GM18508 (cell line): Measurements from ENCODE around the gene NABP1.

ENCODE experiments used
- ATAC-seq: cut with Tn5 transposase; IDR thresholded peaks from one replicate; pipeline ENCODE4 v1.9.1; 2021; ENCODE audit warnings: moderate number of reproducible peaks; ENCODE audit not compliant: insufficient read depth, unreplicated experiment

NABP1 gene

GRCh38 chr2:191646163-191646902 lies 31.6 kb upstream of the NABP1 start:
- no peak for ATAC-seq

- ATAC-seq = no peak
These were observed 28.4 kb upstream of the NABP1 start for GRCh38 chr2:191649519-191649918.

GRCh38 chr2:191650896-191651773 lies 26.8 kb upstream of the NABP1 start:
- ATAC-seq = peak; percentile 97

- ATAC-seq = no peak
These were observed 24.1 kb upstream of the NABP1 start for GRCh38 chr2:191653667-191654391.

- no peak for ATAC-seq
These were observed 21.5 kb upstream of the NABP1 start for GRCh38 chr2:191656391-191656790.

GRCh38 chr2:191656792-191657191 lies 21.1 kb upstream of the NABP1 start:
- no peak for ATAC-seq

- no peak for ATAC-seq
These were observed 20.0 kb upstream of the NABP1 start for GRCh38 chr2:191657977-191658376.

- ATAC-seq = no peak
These were observed 18.7 kb upstream of the NABP1 start for GRCh38 chr2:191659198-191659597.

GRCh38 chr2:191660575-191660974 lies 17.4 kb upstream of the NABP1 start:
- ATAC-seq = no peak

GRCh38 chr2:191661097-191661924 lies 16.6 kb upstream of the NABP1 start:
- ATAC-seq = no peak

- no peak for ATAC-seq
These were observed 12.9 kb upstream of the NABP1 start for GRCh38 chr2:191664823-191665677.

- no peak for ATAC-seq
These were observed 11.7 kb upstream of the NABP1 start for GRCh38 chr2:191666226-191666625.

GRCh38 chr2:191666732-191667131 lies 11.2 kb upstream of the NABP1 start:
- peak; percentile 81 for ATAC-seq

- peak; percentile 46 for ATAC-seq
These were observed 7.9 kb upstream of the NABP1 start for GRCh38 chr2:191670076-191670475.

GRCh38 chr2:191670787-191671186 lies 7.1 kb upstream of the NABP1 start:
- ATAC-seq = no peak

- ATAC-seq = peak; percentile 69
These were observed 1.9 kb upstream of the NABP1 start for GRCh38 chr2:191675807-191676721.

- ATAC-seq = peak; percentile 21
These were observed 918 bp upstream of the NABP1 start for GRCh38 chr2:191676790-191677645.
